GM21619 (cell line): ENCODE data around the gene RSPO3.
"Not testable (repeated sequence)": the region's sequence is repeated elsewhere in the genome, so short reads cannot be mapped to it uniquely, and the experiment has no call there.

Source experiments
- ATAC-seq: cut with Tn5 transposase; IDR thresholded peaks from one replicate; pipeline ENCODE4 v1.9.1; 2021; ENCODE audit not compliant: unreplicated experiment

RSPO3 gene, protein sequence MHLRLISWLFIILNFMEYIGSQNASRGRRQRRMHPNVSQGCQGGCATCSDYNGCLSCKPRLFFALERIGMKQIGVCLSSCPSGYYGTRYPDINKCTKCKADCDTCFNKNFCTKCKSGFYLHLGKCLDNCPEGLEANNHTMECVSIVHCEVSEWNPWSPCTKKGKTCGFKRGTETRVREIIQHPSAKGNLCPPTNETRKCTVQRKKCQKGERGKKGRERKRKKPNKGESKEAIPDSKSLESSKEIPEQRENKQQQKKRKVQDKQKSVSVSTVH

GRCh38 chr6:127118298-127119101 lies at the start of gene RSPO3:
TSS of gene RSPO3 (plus strand) at chr6:127118671. CDS start at chr6:127119193, 522 bp downstream.
- no peak for ATAC-seq

DNA sequence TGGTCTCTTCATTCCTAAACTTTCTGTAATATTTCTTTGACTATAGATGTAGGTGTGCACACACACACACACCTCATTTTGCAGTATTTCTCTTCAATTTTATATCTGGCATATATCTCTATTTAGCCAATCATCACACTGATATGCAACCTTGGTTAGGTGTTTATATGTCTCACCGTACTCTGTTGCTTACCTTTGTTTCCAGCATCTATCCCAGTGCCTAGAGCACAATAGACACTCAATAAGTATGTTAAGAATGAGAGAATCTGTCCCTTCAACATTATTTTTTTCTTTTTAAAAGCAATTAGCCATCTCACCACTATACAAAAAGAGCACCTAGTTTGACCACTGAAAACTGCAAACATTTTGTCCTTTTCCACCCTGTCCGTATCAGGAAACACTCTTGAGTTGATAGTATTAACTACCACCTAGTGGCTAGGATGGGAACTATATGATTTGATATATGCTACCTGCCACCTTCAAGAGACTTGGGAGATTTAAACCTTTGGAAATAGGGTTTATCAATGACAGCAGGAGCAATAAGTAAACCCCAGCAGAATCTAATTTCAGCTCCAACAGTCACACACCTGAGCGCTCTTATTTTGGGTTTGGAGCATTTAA lies 48.7 kb upstream of the RSPO3 start:
- ATAC-seq: no peak

- ATAC-seq: peak; percentile 87
Measured at GRCh38 chr6:127073222-127073621, 45.2 kb upstream of the RSPO3 start.

DNA sequence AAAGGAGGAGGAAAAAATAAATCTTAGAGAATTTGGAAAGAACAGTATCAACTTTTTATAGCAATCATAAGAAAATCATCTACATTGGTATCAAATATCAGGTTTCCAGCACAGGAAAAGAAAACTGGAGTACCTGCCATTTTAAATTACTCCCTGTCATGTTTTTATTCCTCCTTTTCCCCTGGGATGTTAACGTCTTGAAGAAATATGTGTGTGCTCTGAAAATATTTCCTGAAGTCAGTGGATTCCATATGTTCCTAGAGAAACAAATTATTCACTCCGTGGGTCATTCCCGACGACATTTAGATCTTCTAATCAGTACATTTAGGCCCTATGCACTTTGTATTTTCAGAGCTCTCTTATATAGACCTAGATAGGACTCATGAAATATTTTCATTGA lies 42.0 kb upstream of the RSPO3 start:
- no peak for ATAC-seq

DNA sequence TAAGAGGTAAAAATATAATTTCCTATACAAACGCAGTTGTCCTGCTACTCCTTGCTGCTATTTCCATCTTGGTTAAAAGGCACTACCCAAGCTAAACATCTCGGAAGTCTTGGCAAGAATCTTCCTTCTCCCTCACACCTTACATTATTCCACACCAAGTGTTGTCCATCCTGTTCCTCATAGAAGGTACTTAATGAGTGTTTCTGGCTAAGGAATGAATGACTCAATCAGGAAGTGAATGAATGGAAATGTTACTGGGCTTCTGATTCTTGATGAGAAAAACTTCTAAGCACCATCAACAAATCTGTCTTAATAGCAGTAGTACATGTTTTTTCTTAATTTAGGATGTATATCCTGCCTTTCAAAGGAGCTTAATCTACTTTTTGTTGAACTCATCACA lies 40.6 kb upstream of the RSPO3 start:
- ATAC-seq: no peak

GRCh38 chr6:127078669-127079068 lies 39.8 kb upstream of the RSPO3 start:
- no peak for ATAC-seq

- ATAC-seq: no peak
Measured at GRCh38 chr6:127079681-127080080, 38.8 kb upstream of the RSPO3 start.

- ATAC-seq: no peak
Measured at GRCh38 chr6:127080081-127080480, 38.4 kb upstream of the RSPO3 start.

- ATAC-seq: no peak
Measured at GRCh38 chr6:127083231-127083962, 35.1 kb upstream of the RSPO3 start.

- no peak for ATAC-seq
Measured at GRCh38 chr6:127083963-127084310, 34.5 kb upstream of the RSPO3 start.

DNA sequence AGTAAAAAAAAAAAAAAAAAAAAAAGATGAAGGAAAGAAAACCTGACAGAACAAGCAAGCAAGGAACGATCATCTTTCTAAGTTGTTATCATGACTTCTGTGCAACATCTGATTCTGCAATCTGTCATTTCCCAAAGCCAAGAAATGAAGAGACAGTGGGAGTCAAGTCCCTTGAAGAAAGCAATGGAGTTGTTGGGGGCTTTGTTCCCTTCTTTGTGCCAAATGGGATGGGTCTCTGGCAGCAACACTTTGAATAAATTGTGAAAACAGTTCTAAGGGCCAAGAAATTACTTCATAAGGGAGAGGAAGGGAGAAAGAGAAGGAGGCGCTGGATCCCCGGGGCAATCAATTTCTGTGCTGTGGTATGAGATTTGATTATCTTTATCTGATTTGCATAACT lies 33.3 kb upstream of the RSPO3 start:
- ATAC-seq: no peak

DNA sequence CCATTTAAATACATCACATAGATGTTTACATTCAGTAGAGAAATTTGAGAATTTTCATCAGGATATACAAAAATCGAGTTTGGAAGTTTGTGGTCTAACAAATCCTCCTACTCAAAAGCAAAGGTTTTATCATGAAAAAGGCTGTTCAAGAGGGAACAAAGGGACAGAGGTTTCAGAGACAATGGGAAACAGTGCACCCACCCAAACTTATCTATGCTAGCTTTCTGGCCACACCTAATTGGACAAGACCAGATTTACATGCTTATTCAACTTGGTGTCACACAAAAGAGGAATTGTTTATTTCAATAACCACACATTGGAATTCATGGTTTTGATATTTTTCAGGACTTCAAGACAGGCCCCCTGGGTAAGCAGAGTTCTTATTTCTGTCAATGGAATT lies 28.4 kb upstream of the RSPO3 start:
- ATAC-seq: no peak

GRCh38 chr6:127092466-127092865 lies 26.0 kb upstream of the RSPO3 start:
- no peak for ATAC-seq

DNA sequence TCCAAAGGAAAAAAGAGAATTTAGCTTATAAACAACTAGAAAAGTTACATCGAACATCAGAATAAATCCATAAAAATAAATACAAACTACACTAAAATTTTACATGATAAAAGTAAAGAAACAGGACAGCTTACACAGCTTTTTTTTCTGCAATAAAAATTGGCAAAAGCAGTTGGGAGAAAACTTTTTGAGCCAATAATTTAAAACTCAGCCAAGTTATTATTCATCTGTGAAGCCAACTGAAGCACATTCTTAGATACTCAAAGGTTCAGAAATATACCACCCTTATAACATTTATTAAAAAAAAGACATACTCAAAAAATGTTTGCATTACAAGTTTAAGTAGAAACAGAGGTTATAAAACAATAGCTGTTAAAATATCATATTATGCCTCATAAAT lies 23.7 kb upstream of the RSPO3 start:
- no peak for ATAC-seq

GRCh38 chr6:127096167-127096566 lies 22.3 kb upstream of the RSPO3 start:
- no peak for ATAC-seq

DNA sequence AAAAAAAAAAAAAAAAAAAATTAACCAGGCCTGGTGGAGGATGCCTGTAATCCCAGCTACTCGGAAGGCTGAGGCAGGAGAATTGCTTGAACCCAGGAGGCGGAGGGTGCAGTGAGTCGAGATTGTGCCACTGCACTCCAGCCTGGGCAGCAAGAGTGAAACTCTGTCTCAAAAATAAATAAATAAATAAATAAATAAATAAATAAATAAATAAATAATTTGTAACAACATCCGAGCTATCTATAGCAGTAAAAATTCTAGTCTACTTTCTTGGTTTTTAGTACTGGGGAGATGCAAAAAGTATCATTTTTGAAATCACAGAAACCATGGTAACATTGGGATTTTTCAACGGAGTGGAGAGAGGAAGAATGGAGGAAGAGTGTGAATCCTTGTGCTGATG lies 21.0 kb upstream of the RSPO3 start:
- ATAC-seq: not testable (repeated sequence)

GRCh38 chr6:127100510-127101140 lies 17.8 kb upstream of the RSPO3 start:
- ATAC-seq: no peak

- no peak for ATAC-seq
Measured at GRCh38 chr6:127102299-127102698, 16.2 kb upstream of the RSPO3 start.

DNA sequence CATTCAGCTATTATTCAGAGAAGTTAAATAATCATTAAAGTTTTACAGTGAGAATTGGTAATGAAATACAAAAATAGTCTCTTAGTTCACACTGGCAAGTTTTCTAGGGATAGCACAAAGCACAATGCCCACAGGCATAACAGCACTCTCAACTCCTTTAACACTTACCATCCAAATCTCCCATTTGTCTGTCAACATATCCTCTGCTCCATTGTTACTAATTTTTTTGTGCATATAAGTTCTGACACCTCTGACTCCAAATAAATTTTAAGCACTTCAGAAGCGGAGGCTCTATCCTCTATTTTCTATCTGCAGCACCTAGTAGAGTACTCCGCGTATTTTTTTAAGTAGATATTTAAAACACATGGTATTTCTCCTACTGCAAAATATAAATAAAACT lies 15.6 kb upstream of the RSPO3 start:
- ATAC-seq: no peak

DNA sequence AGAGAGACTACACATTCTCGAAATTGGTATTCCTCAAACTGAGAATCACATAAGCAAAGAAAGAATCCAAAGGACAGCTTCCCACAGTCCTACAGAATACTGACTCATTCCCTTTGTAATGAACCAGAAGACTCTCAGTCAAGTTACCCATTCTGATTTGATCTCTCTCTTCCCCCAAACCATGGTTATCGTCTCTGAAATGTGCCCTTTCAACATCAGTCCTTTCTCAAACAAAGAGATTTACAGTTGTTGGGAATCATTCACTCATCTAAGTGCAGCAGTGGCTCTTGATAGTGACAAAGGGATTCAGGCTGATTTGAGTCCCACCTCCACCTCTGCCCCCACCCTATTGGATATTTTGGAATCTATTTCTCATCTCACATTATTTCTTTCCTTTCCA lies 15.0 kb upstream of the RSPO3 start:
- no peak for ATAC-seq

DNA sequence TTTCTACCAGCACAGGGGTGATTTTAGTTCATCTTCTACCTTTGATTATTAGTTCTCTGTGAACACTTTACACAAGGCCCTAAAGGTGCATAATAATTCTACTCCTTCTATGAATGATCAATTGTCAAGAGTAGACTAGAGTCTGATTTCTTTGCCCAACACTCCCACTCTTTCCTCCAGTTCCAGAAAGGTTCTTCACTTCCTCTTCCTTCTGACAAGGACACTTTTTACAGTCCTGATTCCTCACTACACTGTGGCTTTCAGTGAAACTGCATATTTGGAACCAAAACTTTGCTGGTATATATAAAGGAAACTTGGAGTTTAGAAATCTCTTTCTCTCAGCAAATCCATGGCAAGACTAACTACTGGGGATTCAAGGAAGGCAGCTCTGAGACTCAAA lies 10.6 kb upstream of the RSPO3 start:
- ATAC-seq: no peak
